GM12872 (cell line): ENCODE results near the gene GMDS.

ENCODE experiments used
- CTCF ChIP-seq: IDR thresholded peaks from 3 replicates; pipeline ENCODE4 v1.5.1; 2011; ENCODE audit warnings: low read depth, mild to moderate bottlenecking, low read length, moderate library complexity; ENCODE audit not compliant: insufficient read depth

Gene GMDS

GRCh38 chr6:2254747-2255146 is 9.3 kb upstream of the GMDS start:
- no peak for TF ChIP-seq CTCF

- no peak for TF ChIP-seq CTCF
These were observed 3.7 kb upstream of the GMDS start for GRCh38 chr6:2249126-2249525.

GRCh38 chr6:2247664-2248063 is 2.3 kb upstream of the GMDS start:
- no peak for TF ChIP-seq CTCF

- TF ChIP-seq CTCF: no peak
These were observed 765 bp upstream of the GMDS start for GRCh38 chr6:2245877-2246863.

GRCh38 chr6:2244261-2245102 is 923 bp downstream of the GMDS start:
- TF ChIP-seq CTCF: no peak

GRCh38 chr6:2242311-2242710 is 3.1 kb downstream of the GMDS start:
- no peak for TF ChIP-seq CTCF

GRCh38 chr6:2240961-2241360 is 4.4 kb downstream of the GMDS start:
- TF ChIP-seq CTCF: no peak
